NCI-H1092 (cell line): Measurements from ENCODE around the gene NEMP2.

Source experiments
- DNase-seq: peaks from one replicate; lab custom pipeline; 2025; lab: John Stamatoyannopoulos, UW

NEMP2 gene

DNA sequence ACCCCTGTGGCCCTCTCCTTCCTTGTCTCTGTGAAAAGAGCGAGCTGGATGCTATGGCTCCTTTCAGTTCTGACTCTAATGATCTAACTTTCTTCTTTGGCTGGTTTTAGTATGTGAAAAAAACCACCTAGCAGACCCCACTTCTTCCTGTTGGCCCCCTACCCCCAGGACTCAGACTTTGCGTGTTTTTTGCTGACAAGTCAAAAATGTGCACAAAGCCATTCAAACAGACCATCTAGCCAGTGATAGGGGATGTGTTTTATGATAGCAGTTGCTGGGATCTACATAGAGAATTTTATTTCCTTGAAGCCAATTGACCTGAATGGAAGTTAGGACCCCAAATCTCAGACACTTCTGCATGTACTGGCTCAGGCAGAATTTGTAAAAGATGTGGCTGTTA lies 77.3 kb downstream of the NEMP2 start:
- DNase-seq: no peak

DNA sequence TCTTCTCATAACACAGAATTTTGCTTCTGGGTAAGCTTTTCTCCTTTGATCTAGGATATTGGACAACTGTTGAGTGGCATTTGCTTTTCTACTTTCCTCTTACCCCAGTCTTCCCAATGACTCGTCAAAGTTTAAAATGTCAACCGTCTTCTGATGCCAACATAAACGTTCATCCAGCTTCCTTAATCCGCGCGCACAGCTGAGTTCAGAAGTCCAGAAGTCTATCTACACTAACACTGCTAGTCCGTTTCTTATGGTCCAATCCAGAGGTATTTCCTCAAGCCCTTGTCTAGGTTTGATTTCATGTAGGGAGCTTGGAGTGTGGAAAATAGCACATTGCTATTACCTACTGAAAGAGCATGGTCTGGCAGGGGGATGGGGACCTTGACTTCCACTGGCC lies 77.7 kb downstream of the NEMP2 start:
- DNase-seq: no peak

DNA sequence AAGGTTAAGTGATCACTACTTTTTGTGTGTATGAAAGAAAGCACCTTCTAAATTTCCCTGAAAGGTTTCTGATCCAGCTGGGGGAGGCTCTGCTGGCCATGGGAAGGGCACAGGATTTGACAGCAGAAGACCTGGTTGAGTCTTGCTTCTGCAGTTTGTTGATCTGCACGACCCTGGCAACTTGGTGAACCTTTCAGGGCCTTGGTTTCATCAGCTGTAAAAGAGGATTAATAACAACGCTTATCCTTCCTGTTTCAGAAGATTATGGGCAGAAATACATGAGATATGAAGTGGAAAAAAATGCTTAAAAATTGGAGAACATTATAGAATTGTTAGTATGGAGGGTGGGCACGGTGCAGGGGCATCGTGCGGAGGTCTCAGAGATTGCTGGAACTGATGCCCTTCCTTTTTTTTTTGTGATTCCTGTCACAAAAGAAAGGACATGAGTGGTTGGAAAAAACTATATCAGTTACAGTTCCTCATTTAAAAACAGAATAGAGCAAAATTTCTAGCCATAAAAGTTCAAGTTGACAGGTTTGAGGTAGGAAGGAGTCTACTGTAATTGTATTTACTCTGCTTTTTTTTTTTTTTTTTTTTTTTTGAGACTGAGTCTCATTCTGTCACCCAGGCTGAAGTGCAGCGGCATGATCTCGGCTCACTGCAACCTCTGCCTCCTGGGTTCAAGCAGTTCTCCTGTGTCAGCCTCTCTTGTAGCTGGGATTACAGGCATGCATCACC lies 79.0 kb downstream of the NEMP2 start:
- no peak for DNase-seq

DNA sequence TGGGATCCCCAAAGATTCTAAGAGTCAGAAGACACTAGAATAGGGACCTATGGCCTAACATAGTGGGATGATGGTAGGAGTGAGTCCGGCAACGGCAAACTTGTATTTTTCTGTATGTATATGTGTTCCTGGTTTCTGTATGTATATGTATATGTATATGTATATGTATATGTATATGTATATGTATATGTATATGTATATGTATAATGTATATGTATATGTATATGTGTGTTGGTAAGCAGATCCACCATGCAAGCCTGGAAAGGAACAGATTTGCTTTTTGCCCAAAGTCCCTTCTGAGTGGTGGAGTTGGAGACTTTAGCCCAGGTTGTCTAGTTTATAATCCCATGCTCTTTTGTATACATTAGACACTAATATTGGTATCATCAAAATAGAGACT lies 79.7 kb downstream of the NEMP2 start:
- no peak for DNase-seq
